IMR-90 (cell line): ENCODE data around the gene CD24.

ENCODE experiments used
- BHLHE40 ChIP-seq: fragments of 150-350 bp; IDR thresholded peaks from 2 replicates; pipeline ENCODE4 v1.6.1; 2016; ENCODE audit warnings: mild to moderate bottlenecking, low read depth, low read length
- CEBPB ChIP-seq: IDR thresholded peaks from 2 replicates; pipeline ENCODE4 v1.6.1; 2012; ENCODE audit warnings: low read depth, low read length, improper control_type of control experiment
- CHD1 ChIP-seq: IDR thresholded peaks from 2 replicates; pipeline ENCODE4 v1.6.1; 2012; ENCODE audit warnings: low read depth, low read length, improper control_type of control experiment
- FOS ChIP-seq: fragments of 150-350 bp; IDR thresholded peaks from 2 replicates; pipeline ENCODE4 v1.6.1; 2016; ENCODE audit warnings: low read depth, low read length
- MAFK ChIP-seq: IDR thresholded peaks from 2 replicates; pipeline ENCODE4 v1.6.1; 2012; ENCODE audit warnings: low read depth, low read length, improper control_type of control experiment
- MAZ ChIP-seq: IDR thresholded peaks from 2 replicates; pipeline ENCODE4 v1.6.1; 2012; ENCODE audit warnings: low read depth, mild to moderate bottlenecking, low read length, improper control_type of control experiment, moderate library complexity, borderline replicate concordance
- MXI1 ChIP-seq: IDR thresholded peaks from 2 replicates; pipeline ENCODE4 v1.6.1; 2012; ENCODE audit warnings: low read depth, mild to moderate bottlenecking, low read length, moderate library complexity, borderline replicate concordance
- POLR2A ChIP-seq: IDR thresholded peaks from 2 replicates; pipeline ENCODE4 v1.6.1; 2012; ENCODE audit warnings: mild to moderate bottlenecking, low read depth, low read length
- RAD21 ChIP-seq: IDR thresholded peaks from 2 replicates; pipeline ENCODE4 v1.6.1; 2012; ENCODE audit warnings: low read length, improper control_type of control experiment
- RFX5 ChIP-seq: IDR thresholded peaks from 2 replicates; pipeline ENCODE4 v1.8.0; 2012; ENCODE audit warnings: low read depth, mild to moderate bottlenecking, low read length, moderate library complexity
- SMC3 ChIP-seq: fragments of 150-350 bp; IDR thresholded peaks from 2 replicates; pipeline ENCODE4 v1.6.1; 2016; ENCODE audit warnings: low read depth, mild to moderate bottlenecking, antibody characterized with exemption, low read length, moderate library complexity
- TF ChIP-seq, protein P1 (sequence below): conservative IDR thresholded peaks from 2 replicates; pipeline ENCODE4 v1.5.1; 2012; ENCODE audit warnings: mild to moderate bottlenecking, low read depth, low read length, improper control_type of control experiment
- TF ChIP-seq, protein P2 (sequence below): fragments of 150-350 bp; IDR thresholded peaks from 2 replicates; pipeline ENCODE4 v1.6.1; 2016; ENCODE audit warnings: low read depth, mild to moderate bottlenecking, low read length, moderate library complexity, borderline replicate concordance
- TF ChIP-seq, protein P3 (sequence below): fragments of 150-350 bp; IDR thresholded peaks from 2 replicates; pipeline ENCODE4 v1.6.1; 2017; ENCODE audit warnings: mild to moderate bottlenecking, antibody characterized with exemption, low read length, low read depth

DNA sequence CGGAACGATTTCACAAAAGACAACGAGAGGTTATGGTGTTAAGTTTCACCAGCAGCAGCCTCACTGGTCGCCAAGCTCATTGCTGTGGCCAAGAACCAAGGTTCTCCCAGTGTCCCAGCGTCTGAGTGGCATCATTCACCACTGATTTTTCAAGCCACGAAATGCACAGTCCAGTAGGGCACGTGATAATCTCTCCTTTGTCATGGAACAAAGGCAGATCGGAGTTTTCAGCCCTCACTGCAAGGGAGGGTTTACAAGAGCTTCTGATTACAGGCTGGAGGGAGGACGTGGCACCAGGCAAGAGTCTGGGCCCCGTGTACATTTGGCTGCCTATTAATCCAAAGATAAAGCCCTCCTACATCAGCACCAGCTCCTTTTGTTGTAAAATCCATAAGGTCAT lies 2.0 kb downstream of the CD24 start:
- TF ChIP-seq, protein P1, sequence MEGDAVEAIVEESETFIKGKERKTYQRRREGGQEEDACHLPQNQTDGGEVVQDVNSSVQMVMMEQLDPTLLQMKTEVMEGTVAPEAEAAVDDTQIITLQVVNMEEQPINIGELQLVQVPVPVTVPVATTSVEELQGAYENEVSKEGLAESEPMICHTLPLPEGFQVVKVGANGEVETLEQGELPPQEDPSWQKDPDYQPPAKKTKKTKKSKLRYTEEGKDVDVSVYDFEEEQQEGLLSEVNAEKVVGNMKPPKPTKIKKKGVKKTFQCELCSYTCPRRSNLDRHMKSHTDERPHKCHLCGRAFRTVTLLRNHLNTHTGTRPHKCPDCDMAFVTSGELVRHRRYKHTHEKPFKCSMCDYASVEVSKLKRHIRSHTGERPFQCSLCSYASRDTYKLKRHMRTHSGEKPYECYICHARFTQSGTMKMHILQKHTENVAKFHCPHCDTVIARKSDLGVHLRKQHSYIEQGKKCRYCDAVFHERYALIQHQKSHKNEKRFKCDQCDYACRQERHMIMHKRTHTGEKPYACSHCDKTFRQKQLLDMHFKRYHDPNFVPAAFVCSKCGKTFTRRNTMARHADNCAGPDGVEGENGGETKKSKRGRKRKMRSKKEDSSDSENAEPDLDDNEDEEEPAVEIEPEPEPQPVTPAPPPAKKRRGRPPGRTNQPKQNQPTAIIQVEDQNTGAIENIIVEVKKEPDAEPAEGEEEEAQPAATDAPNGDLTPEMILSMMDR, result no peak
- TF ChIP-seq FOS (no peak), CHD1 (no peak), POLR2A (no peak), SMC3 (no peak), CEBPB (no peak), RAD21 (no peak), MAZ (no peak), MXI1 (no peak), MAFK (no peak), RFX5 (no peak), BHLHE40 (no peak)
- TF ChIP-seq, protein P2, sequence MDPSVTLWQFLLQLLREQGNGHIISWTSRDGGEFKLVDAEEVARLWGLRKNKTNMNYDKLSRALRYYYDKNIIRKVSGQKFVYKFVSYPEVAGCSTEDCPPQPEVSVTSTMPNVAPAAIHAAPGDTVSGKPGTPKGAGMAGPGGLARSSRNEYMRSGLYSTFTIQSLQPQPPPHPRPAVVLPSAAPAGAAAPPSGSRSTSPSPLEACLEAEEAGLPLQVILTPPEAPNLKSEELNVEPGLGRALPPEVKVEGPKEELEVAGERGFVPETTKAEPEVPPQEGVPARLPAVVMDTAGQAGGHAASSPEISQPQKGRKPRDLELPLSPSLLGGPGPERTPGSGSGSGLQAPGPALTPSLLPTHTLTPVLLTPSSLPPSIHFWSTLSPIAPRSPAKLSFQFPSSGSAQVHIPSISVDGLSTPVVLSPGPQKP, result no peak
- TF ChIP-seq, protein P3, sequence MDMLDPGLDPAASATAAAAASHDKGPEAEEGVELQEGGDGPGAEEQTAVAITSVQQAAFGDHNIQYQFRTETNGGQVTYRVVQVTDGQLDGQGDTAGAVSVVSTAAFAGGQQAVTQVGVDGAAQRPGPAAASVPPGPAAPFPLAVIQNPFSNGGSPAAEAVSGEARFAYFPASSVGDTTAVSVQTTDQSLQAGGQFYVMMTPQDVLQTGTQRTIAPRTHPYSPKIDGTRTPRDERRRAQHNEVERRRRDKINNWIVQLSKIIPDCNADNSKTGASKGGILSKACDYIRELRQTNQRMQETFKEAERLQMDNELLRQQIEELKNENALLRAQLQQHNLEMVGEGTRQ, result no peak
